SK-N-SH (cell line): ENCODE measurements around the gene THSD7A. TPM values are rescaled to one million over a fixed set of nuclear protein-coding genes. Genes with fewer than 3 reads are reported as not detected.

Source experiments
- CTCF ChIA-PET: fragments of 300-600, 350-600 bp; formaldehyde crosslinking; extraction: SDS; loops from one replicate; lab custom pipeline; 2021; lab: Yijun Ruan, JAX
- POLR2A ChIA-PET: fragments of 350-600 bp; sonication (Branson Sonifier 250); formaldehyde crosslinking; extraction: SDS; loops from one replicate; lab custom pipeline; 2020; ENCODE audit warnings: antibody characterized with exemption, inconsistent platforms; lab: Yijun Ruan, JAX
- DNase-seq: peaks from one replicate; pipeline ENCODE4 v3.0.0; 2012
- H2AFZ ChIP-seq: fragments of 200-600 bp; sonication (generic); 2 replicates; pipeline ENCODE4 v1.8.1; 2016; ENCODE audit warnings: antibody characterized with exemption, mild to moderate bottlenecking, low read depth
- H3F3A ChIP-seq: fragments of 200-600 bp; sonication (generic); replicated peaks from 2 replicates; pipeline ENCODE3; 2016; ENCODE audit warnings: antibody characterized with exemption, mild to moderate bottlenecking; ENCODE audit not compliant: insufficient read depth
- H3K27ac ChIP-seq, 2 experiments: fragments of 200-500 bp in 1 of 2; fragments of 200-600 bp in 1 of 2; sonication (Bioruptor generic) in 1 of 2; sonication (generic), shearing (Covaris generic) in 1 of 2; 2 replicates each; pipeline versions ENCODE4 v1.5.1 to v1.6.1; 2014 to 2016; ENCODE audit warnings: low read depth in 2 of 2, inconsistent platforms in 1 of 2, low read length in 1 of 2, mild to moderate bottlenecking in 1 of 2, mixed read lengths in 1 of 2
- H3K27me3 ChIP-seq: fragments of 200-600 bp; sonication (generic), shearing (Covaris generic); 2 replicates; pipeline ENCODE4 v1.6.1; 2016; ENCODE audit warnings: mixed run types; ENCODE audit not compliant: insufficient read depth
- H3K36me3 ChIP-seq, 2 experiments: fragments of 200-500 bp in 1 of 2; fragments of 200-600 bp in 1 of 2; sonication (Bioruptor generic) in 1 of 2; sonication (generic) in 1 of 2; replicated peaks in 1 of 2; 2 replicates each; pipeline versions ENCODE3 to v1.5.1; 2014 to 2016; ENCODE audit warnings: low read length in 1 of 2, mild to moderate bottlenecking in 1 of 2; ENCODE audit not compliant: insufficient read depth in 2 of 2, control insufficient read depth in 1 of 2
- H3K4me1 ChIP-seq, 2 experiments: fragments of 200-500 bp in 1 of 2; fragments of 200-600 bp in 1 of 2; sonication (Bioruptor generic) in 1 of 2; sonication (generic), shearing (Covaris generic) in 1 of 2; 2 replicates each; pipeline versions ENCODE4 v1.5.1 to v1.6.1; 2014 to 2016; ENCODE audit warnings: low read depth in 1 of 2, low read length in 1 of 2, mixed run types in 1 of 2; ENCODE audit not compliant: insufficient read depth in 2 of 2, control insufficient read depth in 1 of 2
- H3K4me2 ChIP-seq: fragments of 200-600 bp; sonication (generic), shearing (Covaris generic); 2 replicates; pipeline ENCODE4 v1.6.1; 2017; ENCODE audit warnings: mixed run types
- H3K4me3 ChIP-seq, 2 experiments: fragments of 200-500 bp in 1 of 2; fragments of 200-600 bp in 1 of 2; sonication (Bioruptor generic) in 1 of 2; sonication (generic), shearing (Covaris generic) in 1 of 2; 2 replicates each; pipeline versions ENCODE4 v1.5.1 to v1.8.1; 2014 to 2016; ENCODE audit warnings: low read depth in 2 of 2, inconsistent platforms in 1 of 2, low read length in 1 of 2, mild to moderate bottlenecking in 1 of 2, mixed read lengths in 1 of 2, moderate library complexity in 1 of 2
- H3K79me2 ChIP-seq: fragments of 200-600 bp; sonication (generic); 2 replicates; pipeline ENCODE4 v1.8.1; 2017; ENCODE audit warnings: mild to moderate bottlenecking; ENCODE audit not compliant: insufficient read depth
- H3K9ac ChIP-seq: fragments of 200-600 bp; sonication (generic); 2 replicates; pipeline ENCODE4 v1.6.1; 2017; ENCODE audit warnings: mixed run types
- H3K9me2 ChIP-seq: fragments of 200-600 bp; sonication (generic); 2 replicates; pipeline ENCODE4 v1.6.1; 2017; ENCODE audit warnings: mixed run types
- H3K9me3 ChIP-seq: fragments of 200-600 bp; sonication (generic); 2 replicates; pipeline ENCODE4 v1.6.1; 2017; ENCODE audit warnings: mixed run types, mild to moderate bottlenecking, moderate library complexity
- H4K20me1 ChIP-seq: fragments of 200-600 bp; sonication (generic); 2 replicates; pipeline ENCODE4 v1.6.1; 2017; ENCODE audit warnings: mild to moderate bottlenecking, mixed run types; ENCODE audit not compliant: insufficient read depth
- CHD2 ChIP-seq: fragments of 150-350 bp; IDR thresholded peaks from 2 replicates; pipeline ENCODE4 v1.6.1; 2018; ENCODE audit warnings: low read length; ENCODE audit not compliant: partially characterized antibody
- CTCF ChIP-seq: fragments of 200-600 bp; sonication (generic); IDR thresholded peaks from 2 replicates; pipeline ENCODE4 v1.6.1; 2017; ENCODE audit warnings: antibody characterized with exemption, mild to moderate bottlenecking, moderate library complexity
- EP300 ChIP-seq, 2 experiments: IDR thresholded peaks; 2 replicates each; pipeline versions ENCODE4 v1.4.0 to v1.6.1; 2012; ENCODE audit warnings: borderline replicate concordance in 1 of 2, low read depth in 1 of 2, low read length in 1 of 2
- EZH2phosphoT487 ChIP-seq: fragments of 200-600 bp; sonication (generic); IDR thresholded peaks from 2 replicates; pipeline ENCODE4 v1.6.1; 2017; ENCODE audit warnings: low read depth, mixed run types, mild to moderate bottlenecking, antibody characterized with exemption, moderate library complexity, borderline replicate concordance
- FOXM1 ChIP-seq: IDR thresholded peaks from 2 replicates; pipeline ENCODE4 v1.4.0; 2012; ENCODE audit warnings: low read depth, mild to moderate bottlenecking
- GABPA ChIP-seq: IDR thresholded peaks from 2 replicates; pipeline ENCODE4 v1.4.0; 2012; ENCODE audit warnings: low read depth, mild to moderate bottlenecking
- GATA2 ChIP-seq: sonication (generic); formaldehyde crosslinking; IDR thresholded peaks from 2 replicates; pipeline ENCODE4 v1.5.0; 2020; ENCODE audit warnings: mild to moderate bottlenecking, missing genetic modification reagents
- JUND ChIP-seq: IDR thresholded peaks from 2 replicates; pipeline ENCODE4 v1.4.0; 2012
- MAX ChIP-seq: IDR thresholded peaks from 2 replicates; pipeline ENCODE4 v1.4.0; 2012; ENCODE audit warnings: low read depth
- NFIC ChIP-seq: IDR thresholded peaks from 2 replicates; pipeline ENCODE4 v1.4.0; 2012; ENCODE audit warnings: borderline replicate concordance
- NRF1 ChIP-seq: IDR thresholded peaks from 2 replicates; pipeline ENCODE4 v1.6.1; 2012; ENCODE audit warnings: low read depth, mild to moderate bottlenecking, low read length
- RAD21 ChIP-seq: IDR thresholded peaks from 2 replicates; pipeline ENCODE4 v1.6.1; 2012; ENCODE audit warnings: mild to moderate bottlenecking, low read length
- REST ChIP-seq: IDR thresholded peaks from 2 replicates; pipeline ENCODE4 v1.6.1; 2012; ENCODE audit warnings: mild to moderate bottlenecking, low read depth, low read length, moderate library complexity
- RXRA ChIP-seq: IDR thresholded peaks from 2 replicates; pipeline ENCODE4 v1.4.0; 2012; ENCODE audit warnings: low read depth, mild to moderate bottlenecking, borderline replicate concordance
- SIN3A ChIP-seq: IDR thresholded peaks from 2 replicates; pipeline ENCODE4 v1.6.1; 2012; ENCODE audit warnings: low read depth, mild to moderate bottlenecking, low read length, moderate library complexity, borderline replicate concordance
- SMC3 ChIP-seq: IDR thresholded peaks from 2 replicates; pipeline ENCODE4 v1.6.1; 2012; ENCODE audit warnings: low read depth, low read length, improper control_type of control experiment
- YY1 ChIP-seq: IDR thresholded peaks from 2 replicates; pipeline ENCODE4 v1.4.0; 2012; ENCODE audit warnings: low read depth, mild to moderate bottlenecking
- WGBS: methylation state at CpG from one replicate; pipeline ENCODE4 v1.1.6; 2017; ENCODE audit warnings: low lambda C conversion rate; 5-methylcytosine and 5-hydroxymethylcytosine counted together
- polyA plus RNA-seq, 3 experiments: library from polyadenylated mRNA; depleted of rRNA; stranded (reverse); fragments of >200 nt; gene quantifications; 2 replicates each; pipeline ENCODE4 v1.2.3, GENCODE V29; 2012
- TF ChIP-seq, protein P1 (sequence below): IDR thresholded peaks from 2 replicates; pipeline ENCODE4; 2012
- TF ChIP-seq, protein P2 (sequence below): fragments of 150-350 bp; IDR thresholded peaks from 2 replicates; pipeline ENCODE4 v1.6.1; 2016; ENCODE audit warnings: mild to moderate bottlenecking, low read depth, low read length

Gene THSD7A
- polyA plus RNA-seq, 1 of the 3 experiments (the other 2 are of a cell fraction), result 0.16 TPM

DNA sequence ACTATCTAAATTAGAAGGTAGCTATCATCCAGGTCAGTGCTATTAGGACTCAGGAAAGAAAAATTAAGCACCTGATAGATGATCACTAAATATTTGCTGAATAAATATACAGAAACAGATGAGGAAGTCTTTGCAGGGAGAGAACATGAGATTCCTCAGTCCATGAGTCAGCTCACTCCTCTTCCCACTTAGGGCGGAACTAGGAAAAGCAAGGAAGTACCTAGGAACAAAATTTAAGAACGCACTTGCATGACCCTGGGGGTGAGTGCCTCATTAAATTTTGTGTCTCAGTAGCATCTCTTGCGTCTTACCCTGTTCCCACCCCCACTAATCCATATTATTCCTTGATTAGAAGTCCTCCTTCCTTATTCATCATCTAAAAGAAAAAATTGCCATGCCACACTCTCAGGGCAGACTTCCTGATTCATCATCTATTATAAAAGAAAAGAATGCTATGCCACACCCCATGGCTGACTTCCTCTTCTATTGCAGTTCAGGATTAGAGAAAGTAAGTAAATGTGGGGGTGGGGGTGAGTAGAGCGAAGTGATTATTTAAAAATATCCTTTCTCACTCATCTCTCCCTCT lies 208.8 kb downstream of the THSD7A start:
- Histone ChIP-seq H3K36me3 (peaks cover 0 to 6% of the 10 kb centered on the region in 2 experiments), H4K20me1 (no peaks in the 10 kb centered on the region), H3K27ac (no peak overlapping the region), H3F3A (no peaks in the 10 kb centered on the region), H3K9me2 (no peaks in the 10 kb centered on the region), H3K9ac (no peak overlapping the region), H3K79me2 (no peaks in the 10 kb centered on the region), H2AFZ (no peak overlapping the region), H3K4me2 (no peak overlapping the region), H3K4me3 (no peak overlapping the region), H3K27me3 (no peaks in the 10 kb centered on the region), H3K9me3 (no peaks in the 10 kb centered on the region), H3K4me1 (no peaks in the 10 kb centered on the region; a peak in 1 of 4 replicates)
- 62% methylated on average over 4 of the region's 4 CpGs for WGBS
- ChIA-PET POLR2A (no interaction called here), CTCF (no interaction called here)
- no peak for DNase-seq
- TF ChIP-seq SIN3A (no peak), NFIC (no peak), EZH2phosphoT487 (no peak), CHD2 (no peak)
- TF ChIP-seq, protein P1, sequence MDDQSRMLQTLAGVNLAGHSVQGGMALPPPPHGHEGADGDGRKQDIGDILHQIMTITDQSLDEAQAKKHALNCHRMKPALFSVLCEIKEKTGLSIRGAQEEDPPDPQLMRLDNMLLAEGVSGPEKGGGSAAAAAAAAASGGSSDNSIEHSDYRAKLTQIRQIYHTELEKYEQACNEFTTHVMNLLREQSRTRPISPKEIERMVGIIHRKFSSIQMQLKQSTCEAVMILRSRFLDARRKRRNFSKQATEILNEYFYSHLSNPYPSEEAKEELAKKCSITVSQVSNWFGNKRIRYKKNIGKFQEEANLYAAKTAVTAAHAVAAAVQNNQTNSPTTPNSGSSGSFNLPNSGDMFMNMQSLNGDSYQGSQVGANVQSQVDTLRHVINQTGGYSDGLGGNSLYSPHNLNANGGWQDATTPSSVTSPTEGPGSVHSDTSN, result no peak

GRCh38 chr7:11620406-11621253 lies 211.4 kb downstream of the THSD7A start:
- Histone ChIP-seq H3K4me3 (no peak overlapping the region), H3K9me3 (no peaks in the 10 kb centered on the region), H3K4me2 (no peak overlapping the region), H3K9me2 (no peaks in the 10 kb centered on the region), H2AFZ (no peak overlapping the region), H3K36me3 (peaks cover 0 to 10% of the 10 kb centered on the region in 2 experiments), H3K27ac (peak overlapping the region in 1 of 2 experiments; percentile 9; a peak in 2 of 4 replicates), H3F3A (no peaks in the 10 kb centered on the region), H3K4me1 (no peaks in the 10 kb centered on the region; a peak in 1 of 4 replicates), H4K20me1 (no peaks in the 10 kb centered on the region), H3K79me2 (no peaks in the 10 kb centered on the region), H3K27me3 (no peaks in the 10 kb centered on the region), H3K9ac (no peak overlapping the region)
- ChIA-PET POLR2A (no interaction called here), CTCF (no interaction called here)
- no peak for DNase-seq
- WGBS, result 49% methylated on average over 5 of the region's 5 CpGs
- TF ChIP-seq CHD2, result no peak
- TF ChIP-seq YY1, result no peak
- TF ChIP-seq NFIC, result no peak
- no peak for TF ChIP-seq CTCF
- TF ChIP-seq FOXM1, result no peak
- no peak for TF ChIP-seq EP300 (IDR thresholded peaks at IDR 0.05; ENCODE audit: borderline replicate concordance in 1 of 2, low read depth in 1 of 2, low read length in 1 of 2)
- TF ChIP-seq JUND, result no peak
- no peak for TF ChIP-seq GATA2 (CRISPR knock-in tag)
- no peak for TF ChIP-seq NRF1
- TF ChIP-seq MAX, result no peak
- TF ChIP-seq SMC3, result no peak
- no peak for TF ChIP-seq RAD21
- no peak for TF ChIP-seq REST
- no peak for TF ChIP-seq RXRA
- TF ChIP-seq, protein P2, sequence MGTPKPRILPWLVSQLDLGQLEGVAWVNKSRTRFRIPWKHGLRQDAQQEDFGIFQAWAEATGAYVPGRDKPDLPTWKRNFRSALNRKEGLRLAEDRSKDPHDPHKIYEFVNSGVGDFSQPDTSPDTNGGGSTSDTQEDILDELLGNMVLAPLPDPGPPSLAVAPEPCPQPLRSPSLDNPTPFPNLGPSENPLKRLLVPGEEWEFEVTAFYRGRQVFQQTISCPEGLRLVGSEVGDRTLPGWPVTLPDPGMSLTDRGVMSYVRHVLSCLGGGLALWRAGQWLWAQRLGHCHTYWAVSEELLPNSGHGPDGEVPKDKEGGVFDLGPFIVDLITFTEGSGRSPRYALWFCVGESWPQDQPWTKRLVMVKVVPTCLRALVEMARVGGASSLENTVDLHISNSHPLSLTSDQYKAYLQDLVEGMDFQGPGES, result no peak
- TF ChIP-seq GABPA, result no peak
